Breast epithelium (tissue), 3 donors: ENCODE data around the gene CNNM3.

ENCODE experiments used
- POLR2A ChIP-seq: fragments of 450-650 bp; IDR thresholded peaks from one replicate; pipeline ENCODE4 v1.6.1; 2016; ENCODE audit warnings: antibody characterized with exemption, mild to moderate bottlenecking, moderate library complexity
- POLR2AphosphoS5 ChIP-seq, 3 donors: sonication (generic); formaldehyde crosslinking; IDR thresholded peaks; one replicate each; pipeline ENCODE4 v1.6.1; 2017; ENCODE audit warnings: antibody characterized with exemption in 3 of 3
- TF ChIP-seq, protein P1 (sequence below), 3 donors: fragments of 450-650 bp; IDR thresholded peaks; one replicate each; pipeline ENCODE4 v1.5.1; 2016 to 2017; ENCODE audit warnings: antibody characterized with exemption in 3 of 3, mild to moderate bottlenecking in 3 of 3, moderate library complexity in 3 of 3

DNA sequence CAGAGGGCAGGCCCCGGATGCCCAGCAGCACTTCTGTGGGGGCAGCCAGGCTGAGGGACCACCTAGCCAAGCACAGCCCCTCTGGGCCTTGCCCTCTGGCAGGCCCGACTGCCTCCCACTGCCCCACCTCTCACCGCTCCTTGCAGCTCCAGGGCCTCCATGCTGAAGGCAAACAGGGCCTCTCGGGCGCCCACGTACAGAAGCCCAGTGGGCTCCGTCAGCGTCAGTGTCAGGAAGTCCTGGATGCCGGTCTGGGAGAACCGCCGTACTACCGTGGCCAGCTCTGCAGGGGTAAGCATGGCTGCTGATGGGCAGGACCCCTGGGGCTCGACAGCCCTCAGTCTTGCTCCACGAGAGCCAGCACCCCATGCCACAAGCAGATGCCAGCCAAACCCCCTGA is 50.1 kb downstream of the CNNM3 start:
- TF ChIP-seq, protein P1, sequence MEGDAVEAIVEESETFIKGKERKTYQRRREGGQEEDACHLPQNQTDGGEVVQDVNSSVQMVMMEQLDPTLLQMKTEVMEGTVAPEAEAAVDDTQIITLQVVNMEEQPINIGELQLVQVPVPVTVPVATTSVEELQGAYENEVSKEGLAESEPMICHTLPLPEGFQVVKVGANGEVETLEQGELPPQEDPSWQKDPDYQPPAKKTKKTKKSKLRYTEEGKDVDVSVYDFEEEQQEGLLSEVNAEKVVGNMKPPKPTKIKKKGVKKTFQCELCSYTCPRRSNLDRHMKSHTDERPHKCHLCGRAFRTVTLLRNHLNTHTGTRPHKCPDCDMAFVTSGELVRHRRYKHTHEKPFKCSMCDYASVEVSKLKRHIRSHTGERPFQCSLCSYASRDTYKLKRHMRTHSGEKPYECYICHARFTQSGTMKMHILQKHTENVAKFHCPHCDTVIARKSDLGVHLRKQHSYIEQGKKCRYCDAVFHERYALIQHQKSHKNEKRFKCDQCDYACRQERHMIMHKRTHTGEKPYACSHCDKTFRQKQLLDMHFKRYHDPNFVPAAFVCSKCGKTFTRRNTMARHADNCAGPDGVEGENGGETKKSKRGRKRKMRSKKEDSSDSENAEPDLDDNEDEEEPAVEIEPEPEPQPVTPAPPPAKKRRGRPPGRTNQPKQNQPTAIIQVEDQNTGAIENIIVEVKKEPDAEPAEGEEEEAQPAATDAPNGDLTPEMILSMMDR (IDR thresholded peaks at IDR 0.05): no peak
- TF ChIP-seq POLR2AphosphoS5 (IDR thresholded peaks at IDR 0.05) (no peak), POLR2A (no peak)
